HepG2 (cell line): Measurements from ENCODE around the gene UBAC2. TPM values are rescaled to one million over a fixed set of nuclear protein-coding genes. Genes with fewer than 3 reads are reported as not detected.
A peak's percentile ranks its signal among the peaks of the same experiment; 100 is the strongest.

ENCODE experiments used
- ARNT ChIP-seq: fragments of 450-650 bp; IDR thresholded peaks from 2 replicates; pipeline ENCODE4 v1.6.1; 2017
- BORCS8-MEF2B ChIP-seq: sonication (generic); formaldehyde crosslinking; IDR thresholded peaks from 2 replicates; pipeline ENCODE4 v1.8.0; 2022; ENCODE audit warnings: mild to moderate bottlenecking, missing genetic modification reagents
- CREB1 ChIP-seq, 2 experiments: fragments of 450-650 bp in 1 of 2; IDR thresholded peaks; 2 replicates each; pipeline ENCODE4 v1.6.1; 2016 to 2017; ENCODE audit warnings: control low read depth in 1 of 2, mild to moderate bottlenecking in 1 of 2, missing compliant biosample characterization in 1 of 2, missing genetic modification characterization in 1 of 2
- NFYB ChIP-seq: sonication (generic); formaldehyde crosslinking; IDR thresholded peaks from 2 replicates; pipeline ENCODE4 v1.4.0; 2020; ENCODE audit warnings: missing genetic modification reagents
- SOX13 ChIP-seq, 3 experiments: fragments of 450-650 bp in 1 of 3; sonication (generic) in 1 of 3; formaldehyde crosslinking in 1 of 3; IDR thresholded peaks in 2 of 3; conservative IDR thresholded peaks in 1 of 3; 2 replicates each; pipeline versions ENCODE4 v1.5.0 to v1.6.1; 2016 to 2020; ENCODE audit warnings: antibody characterized with exemption in 1 of 3, mild to moderate bottlenecking in 1 of 3, missing compliant biosample characterization in 1 of 3, missing genetic modification reagents in 1 of 3, moderate library complexity in 1 of 3
- ZBTB7A ChIP-seq: sonication (generic); formaldehyde crosslinking; IDR thresholded peaks from 2 replicates; pipeline ENCODE4 v1.8.0; 2022; ENCODE audit warnings: mild to moderate bottlenecking, missing genetic modification reagents
- ZFY ChIP-seq: sonication (generic); formaldehyde crosslinking; IDR thresholded peaks from 2 replicates; pipeline ENCODE4 v1.4.0; 2020; ENCODE audit warnings: missing genetic modification reagents
- ZNF337 ChIP-seq: sonication (generic); formaldehyde crosslinking; IDR thresholded peaks from 2 replicates; pipeline ENCODE4 v1.5.1; 2020; ENCODE audit warnings: missing genetic modification reagents, low read depth, mild to moderate bottlenecking, borderline replicate concordance
- ZNF484 ChIP-seq: sonication (generic); formaldehyde crosslinking; IDR thresholded peaks from 2 replicates; pipeline ENCODE4 v1.5.1; 2020; ENCODE audit warnings: mild to moderate bottlenecking, low read depth, missing genetic modification reagents, borderline replicate concordance
- ZNF598 ChIP-seq: sonication (generic); formaldehyde crosslinking; IDR thresholded peaks from 2 replicates; pipeline ENCODE4 v1.5.1; 2020; ENCODE audit warnings: mild to moderate bottlenecking, missing genetic modification reagents, borderline replicate concordance
- polyA plus RNA-seq, 8 experiments: library from polyadenylated mRNA; depleted of rRNA in 3 of 8; stranded (reverse) in 7 of 8; unstranded in 1 of 8; fragments of >200 nt; fragmentation: Illumina TruSeq in 4 of 8; extraction: Trizol in 4 of 8; gene quantifications; 2 replicates each; pipeline versions ENCODE4 v1.2.1 to v1.2.3, GENCODE V29; 2011 to 2016; ENCODE audit warnings: low read depth in 4 of 8, missing spikeins in 1 of 8, mixed read lengths in 1 of 8; ENCODE audit not compliant: insufficient read depth in 1 of 8
- total RNA-seq, 5 experiments: library from RNA; depleted of rRNA; stranded (reverse); fragments of >200 nt; fragmentation: Illumina TruSeq; extraction: Trizol; gene quantifications; 2 replicates each; pipeline ENCODE4 v1.2.3, GENCODE V29; 2016; ENCODE audit warnings: low read depth in 1 of 5
- TF ChIP-seq, protein P1 (sequence below): sonication (generic); formaldehyde crosslinking; conservative IDR thresholded peaks from 2 replicates; pipeline ENCODE4 v1.8.0; 2022; ENCODE audit warnings: low read depth, missing genetic modification reagents
- TF ChIP-seq, protein P2 (sequence below): IDR thresholded peaks from 2 replicates; pipeline ENCODE4 v1.6.1; 2016; ENCODE audit warnings: low read depth, missing genetic modification reagents, missing compliant biosample characterization
- TF ChIP-seq, protein P3 (sequence below): sonication (generic); formaldehyde crosslinking; IDR thresholded peaks from 2 replicates; pipeline ENCODE4 v1.4.0; 2020; ENCODE audit warnings: mild to moderate bottlenecking, low read depth, missing genetic modification reagents
- TF ChIP-seq, protein P4 (sequence below): sonication (generic); formaldehyde crosslinking; IDR thresholded peaks from 2 replicates; pipeline ENCODE4 v1.4.0; 2020; ENCODE audit warnings: missing genetic modification reagents

Gene UBAC2
- total and polyA plus RNA-seq, 2 of the 13 experiments (the other 11 are each of a cell fraction or from before 2014, with no cell fraction given) = 61.3 to 80.8 TPM

DNA sequence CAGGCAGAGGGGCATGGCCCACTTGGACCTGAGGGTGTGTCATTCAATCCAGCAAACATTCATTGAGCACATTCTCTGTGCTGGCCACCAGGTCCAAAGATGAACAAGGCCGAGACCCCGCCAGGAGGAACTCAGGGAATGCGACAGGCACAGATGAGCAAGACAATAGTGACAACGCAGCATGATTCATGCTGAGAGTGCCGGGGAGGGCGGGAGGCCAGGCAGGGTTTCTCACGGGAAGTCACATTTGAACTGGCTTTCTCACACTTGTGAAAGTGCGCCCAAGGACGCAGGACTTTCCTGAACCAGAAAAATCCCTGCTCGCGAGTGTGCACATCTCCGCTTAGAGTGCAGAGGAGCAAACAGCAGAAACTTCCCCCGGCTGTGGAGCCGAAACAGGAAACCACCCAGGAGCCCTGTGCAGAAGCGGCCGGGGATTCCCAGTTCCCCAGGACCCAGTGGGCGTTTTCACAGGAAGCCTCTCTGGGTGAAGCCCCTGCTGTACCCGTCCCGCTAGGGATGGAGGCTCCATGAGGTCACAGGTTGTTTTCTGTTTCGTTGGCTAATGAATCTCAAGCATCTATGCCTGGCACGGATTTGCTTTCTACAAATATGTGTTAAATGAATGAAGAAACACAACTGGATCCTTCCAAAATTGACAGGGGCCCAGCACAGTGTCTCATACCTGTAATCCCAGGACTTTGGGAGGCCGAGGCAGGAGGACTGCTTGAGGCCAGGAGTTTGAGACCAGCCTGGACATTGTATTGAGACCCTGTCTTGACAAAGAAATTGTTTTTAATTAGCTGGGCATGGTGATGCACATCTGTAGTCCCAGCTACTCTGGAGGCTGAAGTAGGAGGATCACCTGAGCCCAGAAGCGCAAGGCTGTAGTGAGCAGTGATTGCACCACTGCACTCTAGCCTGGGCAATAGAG, 232.2 kb downstream of the UBAC2 start (continued):
- TF ChIP-seq, protein P1, sequence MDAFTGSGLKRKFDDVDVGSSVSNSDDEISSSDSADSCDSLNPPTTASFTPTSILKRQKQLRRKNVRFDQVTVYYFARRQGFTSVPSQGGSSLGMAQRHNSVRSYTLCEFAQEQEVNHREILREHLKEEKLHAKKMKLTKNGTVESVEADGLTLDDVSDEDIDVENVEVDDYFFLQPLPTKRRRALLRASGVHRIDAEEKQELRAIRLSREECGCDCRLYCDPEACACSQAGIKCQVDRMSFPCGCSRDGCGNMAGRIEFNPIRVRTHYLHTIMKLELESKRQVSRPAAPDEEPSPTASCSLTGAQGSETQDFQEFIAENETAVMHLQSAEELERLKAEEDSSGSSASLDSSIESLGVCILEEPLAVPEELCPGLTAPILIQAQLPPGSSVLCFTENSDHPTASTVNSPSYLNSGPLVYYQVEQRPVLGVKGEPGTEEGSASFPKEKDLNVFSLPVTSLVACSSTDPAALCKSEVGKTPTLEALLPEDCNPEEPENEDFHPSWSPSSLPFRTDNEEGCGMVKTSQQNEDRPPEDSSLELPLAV (CRISPR knock-in tag) = no peak
- TF ChIP-seq ARNT = no peak
- TF ChIP-seq CREB1 (IDR thresholded peaks at IDR 0.05) = no peak
- no peak for TF ChIP-seq CREB1 (CRISPR knock-in tag; IDR thresholded peaks at IDR 0.05)
- no peak for TF ChIP-seq SOX13 (IDR thresholded peaks at IDR 0.05)
- peak in 1 of 2 experiments; percentile 75; a peak in 2 of 4 replicates for TF ChIP-seq SOX13 (CRISPR knock-in tag; conservative IDR thresholded peaks at IDR 0.05 in 1 of 2, IDR thresholded peaks at IDR 0.05 in 1 of 2)
- TF ChIP-seq ZNF337 (CRISPR knock-in tag) = no peak
- no peak for TF ChIP-seq ZNF484
- no peak for TF ChIP-seq BORCS8-MEF2B
- TF ChIP-seq, protein P2, sequence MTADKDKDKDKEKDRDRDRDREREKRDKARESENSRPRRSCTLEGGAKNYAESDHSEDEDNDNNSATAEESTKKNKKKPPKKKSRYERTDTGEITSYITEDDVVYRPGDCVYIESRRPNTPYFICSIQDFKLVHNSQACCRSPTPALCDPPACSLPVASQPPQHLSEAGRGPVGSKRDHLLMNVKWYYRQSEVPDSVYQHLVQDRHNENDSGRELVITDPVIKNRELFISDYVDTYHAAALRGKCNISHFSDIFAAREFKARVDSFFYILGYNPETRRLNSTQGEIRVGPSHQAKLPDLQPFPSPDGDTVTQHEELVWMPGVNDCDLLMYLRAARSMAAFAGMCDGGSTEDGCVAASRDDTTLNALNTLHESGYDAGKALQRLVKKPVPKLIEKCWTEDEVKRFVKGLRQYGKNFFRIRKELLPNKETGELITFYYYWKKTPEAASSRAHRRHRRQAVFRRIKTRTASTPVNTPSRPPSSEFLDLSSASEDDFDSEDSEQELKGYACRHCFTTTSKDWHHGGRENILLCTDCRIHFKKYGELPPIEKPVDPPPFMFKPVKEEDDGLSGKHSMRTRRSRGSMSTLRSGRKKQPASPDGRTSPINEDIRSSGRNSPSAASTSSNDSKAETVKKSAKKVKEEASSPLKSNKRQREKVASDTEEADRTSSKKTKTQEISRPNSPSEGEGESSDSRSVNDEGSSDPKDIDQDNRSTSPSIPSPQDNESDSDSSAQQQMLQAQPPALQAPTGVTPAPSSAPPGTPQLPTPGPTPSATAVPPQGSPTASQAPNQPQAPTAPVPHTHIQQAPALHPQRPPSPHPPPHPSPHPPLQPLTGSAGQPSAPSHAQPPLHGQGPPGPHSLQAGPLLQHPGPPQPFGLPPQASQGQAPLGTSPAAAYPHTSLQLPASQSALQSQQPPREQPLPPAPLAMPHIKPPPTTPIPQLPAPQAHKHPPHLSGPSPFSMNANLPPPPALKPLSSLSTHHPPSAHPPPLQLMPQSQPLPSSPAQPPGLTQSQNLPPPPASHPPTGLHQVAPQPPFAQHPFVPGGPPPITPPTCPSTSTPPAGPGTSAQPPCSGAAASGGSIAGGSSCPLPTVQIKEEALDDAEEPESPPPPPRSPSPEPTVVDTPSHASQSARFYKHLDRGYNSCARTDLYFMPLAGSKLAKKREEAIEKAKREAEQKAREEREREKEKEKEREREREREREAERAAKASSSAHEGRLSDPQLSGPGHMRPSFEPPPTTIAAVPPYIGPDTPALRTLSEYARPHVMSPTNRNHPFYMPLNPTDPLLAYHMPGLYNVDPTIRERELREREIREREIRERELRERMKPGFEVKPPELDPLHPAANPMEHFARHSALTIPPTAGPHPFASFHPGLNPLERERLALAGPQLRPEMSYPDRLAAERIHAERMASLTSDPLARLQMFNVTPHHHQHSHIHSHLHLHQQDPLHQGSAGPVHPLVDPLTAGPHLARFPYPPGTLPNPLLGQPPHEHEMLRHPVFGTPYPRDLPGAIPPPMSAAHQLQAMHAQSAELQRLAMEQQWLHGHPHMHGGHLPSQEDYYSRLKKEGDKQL (CRISPR knock-in tag) = no peak
- TF ChIP-seq, protein P3, sequence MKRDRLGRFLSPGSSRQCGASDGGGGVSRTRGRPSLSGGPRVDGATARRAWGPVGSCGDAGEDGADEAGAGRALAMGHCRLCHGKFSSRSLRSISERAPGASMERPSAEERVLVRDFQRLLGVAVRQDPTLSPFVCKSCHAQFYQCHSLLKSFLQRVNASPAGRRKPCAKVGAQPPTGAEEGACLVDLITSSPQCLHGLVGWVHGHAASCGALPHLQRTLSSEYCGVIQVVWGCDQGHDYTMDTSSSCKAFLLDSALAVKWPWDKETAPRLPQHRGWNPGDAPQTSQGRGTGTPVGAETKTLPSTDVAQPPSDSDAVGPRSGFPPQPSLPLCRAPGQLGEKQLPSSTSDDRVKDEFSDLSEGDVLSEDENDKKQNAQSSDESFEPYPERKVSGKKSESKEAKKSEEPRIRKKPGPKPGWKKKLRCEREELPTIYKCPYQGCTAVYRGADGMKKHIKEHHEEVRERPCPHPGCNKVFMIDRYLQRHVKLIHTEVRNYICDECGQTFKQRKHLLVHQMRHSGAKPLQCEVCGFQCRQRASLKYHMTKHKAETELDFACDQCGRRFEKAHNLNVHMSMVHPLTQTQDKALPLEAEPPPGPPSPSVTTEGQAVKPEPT (CRISPR knock-in tag) = no peak
- TF ChIP-seq ZFY = peak; percentile 56; the same call in 1 of the 2 replicates
- no peak for TF ChIP-seq NFYB (CRISPR knock-in tag)
- TF ChIP-seq ZNF598 = 0 out of 2 replicates have a peak, but pooled peaks have one; percentile 47
- TF ChIP-seq, protein P4, sequence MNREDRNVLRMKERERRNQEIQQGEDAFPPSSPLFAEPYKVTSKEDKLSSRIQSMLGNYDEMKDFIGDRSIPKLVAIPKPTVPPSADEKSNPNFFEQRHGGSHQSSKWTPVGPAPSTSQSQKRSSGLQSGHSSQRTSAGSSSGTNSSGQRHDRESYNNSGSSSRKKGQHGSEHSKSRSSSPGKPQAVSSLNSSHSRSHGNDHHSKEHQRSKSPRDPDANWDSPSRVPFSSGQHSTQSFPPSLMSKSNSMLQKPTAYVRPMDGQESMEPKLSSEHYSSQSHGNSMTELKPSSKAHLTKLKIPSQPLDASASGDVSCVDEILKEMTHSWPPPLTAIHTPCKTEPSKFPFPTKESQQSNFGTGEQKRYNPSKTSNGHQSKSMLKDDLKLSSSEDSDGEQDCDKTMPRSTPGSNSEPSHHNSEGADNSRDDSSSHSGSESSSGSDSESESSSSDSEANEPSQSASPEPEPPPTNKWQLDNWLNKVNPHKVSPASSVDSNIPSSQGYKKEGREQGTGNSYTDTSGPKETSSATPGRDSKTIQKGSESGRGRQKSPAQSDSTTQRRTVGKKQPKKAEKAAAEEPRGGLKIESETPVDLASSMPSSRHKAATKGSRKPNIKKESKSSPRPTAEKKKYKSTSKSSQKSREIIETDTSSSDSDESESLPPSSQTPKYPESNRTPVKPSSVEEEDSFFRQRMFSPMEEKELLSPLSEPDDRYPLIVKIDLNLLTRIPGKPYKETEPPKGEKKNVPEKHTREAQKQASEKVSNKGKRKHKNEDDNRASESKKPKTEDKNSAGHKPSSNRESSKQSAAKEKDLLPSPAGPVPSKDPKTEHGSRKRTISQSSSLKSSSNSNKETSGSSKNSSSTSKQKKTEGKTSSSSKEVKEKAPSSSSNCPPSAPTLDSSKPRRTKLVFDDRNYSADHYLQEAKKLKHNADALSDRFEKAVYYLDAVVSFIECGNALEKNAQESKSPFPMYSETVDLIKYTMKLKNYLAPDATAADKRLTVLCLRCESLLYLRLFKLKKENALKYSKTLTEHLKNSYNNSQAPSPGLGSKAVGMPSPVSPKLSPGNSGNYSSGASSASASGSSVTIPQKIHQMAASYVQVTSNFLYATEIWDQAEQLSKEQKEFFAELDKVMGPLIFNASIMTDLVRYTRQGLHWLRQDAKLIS (CRISPR knock-in tag) = no peak
- no peak for TF ChIP-seq ZBTB7A (CRISPR knock-in tag)
